SK-N-SH treated with all-trans-retinoic acid at 6 μM for 48 hours (cell line): ENCODE results near the gene ANKRD6.

Source experiments
- ATAC-seq: fragments of 200-7000 bp; cut with Tn5 transposase; 3 replicates; pipeline ENCODE4 v1.9.1; 2020; ENCODE audit warnings: mild to moderate bottlenecking, moderate library complexity
- ARNTL ChIP-seq: fragments of 450-650 bp; formaldehyde crosslinking; IDR thresholded peaks from 2 replicates; pipeline ENCODE4 v1.5.0; 2020; ENCODE audit warnings: low read depth, mild to moderate bottlenecking, moderate library complexity, borderline replicate concordance
- BACH2 ChIP-seq: fragments of 250-450 bp; sonication (Bioruptor Pico); IDR thresholded peaks from 2 replicates; pipeline ENCODE4 v1.9.0; 2021; ENCODE audit warnings: mild to moderate bottlenecking, borderline replicate concordance
- CSDC2 ChIP-seq: fragments of 250-450 bp; sonication (Bioruptor Pico); IDR thresholded peaks from 2 replicates; pipeline ENCODE4 v1.5.0; 2020; ENCODE audit warnings: mild to moderate bottlenecking, moderate library complexity
- ESRRG ChIP-seq: fragments of 250-450 bp; sonication (Bioruptor Pico); IDR thresholded peaks from 2 replicates; pipeline ENCODE4 v1.6.1; 2021; ENCODE audit warnings: mild to moderate bottlenecking
- GLIS3 ChIP-seq: fragments of 250-450 bp; sonication (Bioruptor Pico); IDR thresholded peaks from 2 replicates; pipeline ENCODE4 v1.5.0; 2020; ENCODE audit warnings: mild to moderate bottlenecking, moderate library complexity
- ISL1 ChIP-seq: fragments of 250-450 bp; sonication (Bioruptor Pico); IDR thresholded peaks from 2 replicates; pipeline ENCODE4 v2.1.2; 2022; ENCODE audit warnings: mild to moderate bottlenecking, moderate library complexity
- OSR1 ChIP-seq: fragments of 250-450 bp; sonication (Bioruptor Pico); IDR thresholded peaks from 2 replicates; pipeline ENCODE4 v1.8.0; 2022; ENCODE audit warnings: moderate library complexity, mild to moderate bottlenecking, inconsistent platforms
- PPARA ChIP-seq: fragments of 250-450 bp; sonication (Bioruptor Pico); IDR thresholded peaks from 2 replicates; pipeline ENCODE4 v1.5.0; 2020; ENCODE audit warnings: mild to moderate bottlenecking, borderline replicate concordance
- RARB ChIP-seq: fragments of 250-450 bp; sonication (Bioruptor Pico); IDR thresholded peaks from 2 replicates; pipeline ENCODE4 v1.8.0; 2021; ENCODE audit warnings: mild to moderate bottlenecking, moderate library complexity
- SNAI2 ChIP-seq: fragments of 250-450 bp; sonication (Bioruptor Pico); IDR thresholded peaks from 2 replicates; pipeline ENCODE4 v1.5.0; 2020; ENCODE audit warnings: mild to moderate bottlenecking, moderate library complexity
- TCF4 ChIP-seq: fragments of 250-450 bp; sonication (Bioruptor Pico); IDR thresholded peaks from 2 replicates; pipeline ENCODE4 v1.8.0; 2021; ENCODE audit warnings: mild to moderate bottlenecking, moderate library complexity, borderline replicate concordance
- TOX ChIP-seq: fragments of 250-450 bp; sonication (Bioruptor Pico); IDR thresholded peaks from 2 replicates; pipeline ENCODE4 v1.8.0; 2021; ENCODE audit warnings: mild to moderate bottlenecking, moderate library complexity, borderline replicate concordance
- ZFP3 ChIP-seq: fragments of 250-450 bp; sonication (Bioruptor Pico); IDR thresholded peaks from 2 replicates; pipeline ENCODE4 v1.5.0; 2020; ENCODE audit warnings: mild to moderate bottlenecking, moderate library complexity
- ZFP30 ChIP-seq: fragments of 450-650 bp; formaldehyde crosslinking; IDR thresholded peaks from 2 replicates; pipeline ENCODE4 v1.5.0; 2022; ENCODE audit warnings: mild to moderate bottlenecking, moderate library complexity
- ZNF565 ChIP-seq: fragments of 450-650 bp; formaldehyde crosslinking; conservative IDR thresholded peaks from 2 replicates; pipeline ENCODE4 v1.5.0; 2020; ENCODE audit warnings: low read depth, mild to moderate bottlenecking, moderate library complexity
- ZNF70 ChIP-seq: fragments of 450-650 bp; formaldehyde crosslinking; IDR thresholded peaks from 2 replicates; pipeline ENCODE4 v1.5.0; 2020; ENCODE audit warnings: mild to moderate bottlenecking, moderate library complexity
- TF ChIP-seq, protein P1 (sequence below): fragments of 250-450 bp; sonication (Bioruptor Pico); IDR thresholded peaks from 2 replicates; pipeline ENCODE4 v1.8.0; 2020; ENCODE audit warnings: mild to moderate bottlenecking, moderate library complexity, borderline replicate concordance
- TF ChIP-seq, protein P2 (sequence below): fragments of 250-450 bp; sonication (Bioruptor Pico); IDR thresholded peaks from 2 replicates; pipeline ENCODE4 v1.5.1; 2020; ENCODE audit warnings: low read depth, mild to moderate bottlenecking, moderate library complexity
- TF ChIP-seq, protein P3 (sequence below): fragments of 250-450 bp; sonication (Bioruptor Pico); IDR thresholded peaks from 2 replicates; pipeline ENCODE4 v1.5.1; 2021; ENCODE audit warnings: mild to moderate bottlenecking, moderate library complexity
- TF ChIP-seq, protein P4 (sequence below): fragments of 250-450 bp; sonication (Bioruptor Pico); IDR thresholded peaks from 2 replicates; pipeline ENCODE4 v1.8.0; 2021; ENCODE audit warnings: low read depth, mild to moderate bottlenecking, moderate library complexity, borderline replicate concordance

ANKRD6 gene

DNA sequence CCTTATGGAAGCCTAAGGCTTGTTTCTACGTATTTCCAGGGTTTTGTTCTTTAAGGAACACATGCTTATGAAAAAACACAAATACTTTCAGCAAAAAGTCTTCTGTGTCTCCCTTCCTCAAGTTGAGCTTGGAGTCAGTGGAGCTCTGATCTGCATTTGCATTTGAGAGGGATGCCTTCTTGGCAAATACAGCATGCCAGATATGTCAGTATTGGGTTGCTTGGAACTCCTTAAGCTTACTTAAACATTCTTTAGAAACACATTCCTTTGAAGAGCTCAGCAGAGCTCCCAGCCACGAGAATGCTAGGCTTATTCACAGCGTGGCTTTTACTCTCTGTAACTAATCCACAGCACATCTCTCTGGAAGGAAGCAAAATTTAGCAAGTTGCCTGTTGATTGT is 68.3 kb downstream of the ANKRD6 start:
- peak; percentile 36; the same call in 1 of the 3 replicates for ATAC-seq
- no peak for TF ChIP-seq BACH2

DNA sequence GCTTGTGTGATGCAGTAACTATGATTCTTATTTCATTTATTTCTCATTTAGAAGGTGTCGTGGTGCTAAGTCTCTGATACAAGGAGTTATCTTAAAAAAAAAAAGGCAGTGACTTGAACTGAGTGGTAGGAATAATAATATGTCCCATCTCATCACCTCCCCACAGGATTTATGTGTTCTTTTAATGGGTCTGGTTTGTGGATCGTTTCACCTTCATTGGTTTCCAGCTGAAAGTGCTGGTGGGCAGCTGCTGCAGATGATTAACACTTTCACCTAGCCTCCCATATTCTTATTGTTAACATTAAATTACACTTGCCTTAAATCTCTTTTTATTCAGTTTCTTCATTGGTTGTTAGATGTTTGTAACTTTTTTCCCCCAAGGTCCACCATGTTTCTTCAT is 68.8 kb downstream of the ANKRD6 start:
- no peak for TF ChIP-seq OSR1
- no peak for TF ChIP-seq GLIS3
- TF ChIP-seq ZFP30 = no peak
- TF ChIP-seq PPARA (CRISPR knock-in tag) = no peak
- TF ChIP-seq, protein P1, sequence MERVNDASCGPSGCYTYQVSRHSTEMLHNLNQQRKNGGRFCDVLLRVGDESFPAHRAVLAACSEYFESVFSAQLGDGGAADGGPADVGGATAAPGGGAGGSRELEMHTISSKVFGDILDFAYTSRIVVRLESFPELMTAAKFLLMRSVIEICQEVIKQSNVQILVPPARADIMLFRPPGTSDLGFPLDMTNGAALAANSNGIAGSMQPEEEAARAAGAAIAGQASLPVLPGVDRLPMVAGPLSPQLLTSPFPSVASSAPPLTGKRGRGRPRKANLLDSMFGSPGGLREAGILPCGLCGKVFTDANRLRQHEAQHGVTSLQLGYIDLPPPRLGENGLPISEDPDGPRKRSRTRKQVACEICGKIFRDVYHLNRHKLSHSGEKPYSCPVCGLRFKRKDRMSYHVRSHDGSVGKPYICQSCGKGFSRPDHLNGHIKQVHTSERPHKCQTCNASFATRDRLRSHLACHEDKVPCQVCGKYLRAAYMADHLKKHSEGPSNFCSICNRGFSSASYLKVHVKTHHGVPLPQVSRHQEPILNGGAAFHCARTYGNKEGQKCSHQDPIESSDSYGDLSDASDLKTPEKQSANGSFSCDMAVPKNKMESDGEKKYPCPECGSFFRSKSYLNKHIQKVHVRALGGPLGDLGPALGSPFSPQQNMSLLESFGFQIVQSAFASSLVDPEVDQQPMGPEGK = no peak
- TF ChIP-seq, protein P2, sequence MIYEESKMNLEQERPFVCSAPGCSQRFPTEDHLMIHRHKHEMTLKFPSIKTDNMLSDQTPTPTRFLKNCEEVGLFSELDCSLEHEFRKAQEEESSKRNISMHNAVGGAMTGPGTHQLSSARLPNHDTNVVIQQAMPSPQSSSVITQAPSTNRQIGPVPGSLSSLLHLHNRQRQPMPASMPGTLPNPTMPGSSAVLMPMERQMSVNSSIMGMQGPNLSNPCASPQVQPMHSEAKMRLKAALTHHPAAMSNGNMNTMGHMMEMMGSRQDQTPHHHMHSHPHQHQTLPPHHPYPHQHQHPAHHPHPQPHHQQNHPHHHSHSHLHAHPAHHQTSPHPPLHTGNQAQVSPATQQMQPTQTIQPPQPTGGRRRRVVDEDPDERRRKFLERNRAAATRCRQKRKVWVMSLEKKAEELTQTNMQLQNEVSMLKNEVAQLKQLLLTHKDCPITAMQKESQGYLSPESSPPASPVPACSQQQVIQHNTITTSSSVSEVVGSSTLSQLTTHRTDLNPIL = no peak
- no peak for ATAC-seq

DNA sequence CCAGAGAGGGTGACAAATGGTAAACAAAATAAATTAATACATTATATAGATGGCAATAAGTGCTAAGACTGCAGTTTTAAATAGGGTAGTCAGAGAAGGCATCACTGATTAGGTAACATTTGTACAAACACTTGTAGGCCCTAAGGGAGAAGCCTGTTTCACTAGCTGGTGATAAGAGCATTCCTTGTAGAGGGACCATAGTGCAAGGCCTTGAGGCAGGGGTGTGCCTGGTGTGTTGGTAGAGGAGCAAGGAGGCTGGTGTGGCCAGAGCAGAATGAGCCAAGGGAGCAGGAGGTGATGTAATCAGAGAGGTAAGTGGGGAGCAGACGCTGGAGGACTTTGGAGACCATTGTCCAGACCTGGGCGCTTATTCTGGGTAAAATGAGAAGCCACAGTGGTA is 70.7 kb downstream of the ANKRD6 start:
- TF ChIP-seq CSDC2 = no peak
- no peak for ATAC-seq

DNA sequence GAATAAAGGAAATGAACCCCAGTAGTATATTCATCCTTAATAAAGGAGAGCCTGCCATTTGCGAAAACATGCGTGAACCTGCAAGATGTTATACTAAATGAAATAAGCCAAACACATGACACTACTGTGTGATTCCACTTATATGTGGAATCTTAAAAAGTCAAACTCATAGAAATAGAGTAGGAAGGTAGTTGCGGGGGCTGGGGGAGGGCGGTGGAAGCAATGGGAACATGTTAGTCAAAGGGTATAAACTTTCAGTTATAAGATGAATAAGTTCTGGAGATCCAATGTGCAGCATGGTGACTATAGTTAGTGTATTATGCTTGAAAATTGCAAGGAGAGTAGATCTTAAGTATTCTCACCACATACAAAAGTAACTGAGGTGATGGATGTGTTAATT is 72.9 kb downstream of the ANKRD6 start:
- no peak for ATAC-seq
- TF ChIP-seq ARNTL (CRISPR knock-in tag) = no peak
- TF ChIP-seq, protein P3, sequence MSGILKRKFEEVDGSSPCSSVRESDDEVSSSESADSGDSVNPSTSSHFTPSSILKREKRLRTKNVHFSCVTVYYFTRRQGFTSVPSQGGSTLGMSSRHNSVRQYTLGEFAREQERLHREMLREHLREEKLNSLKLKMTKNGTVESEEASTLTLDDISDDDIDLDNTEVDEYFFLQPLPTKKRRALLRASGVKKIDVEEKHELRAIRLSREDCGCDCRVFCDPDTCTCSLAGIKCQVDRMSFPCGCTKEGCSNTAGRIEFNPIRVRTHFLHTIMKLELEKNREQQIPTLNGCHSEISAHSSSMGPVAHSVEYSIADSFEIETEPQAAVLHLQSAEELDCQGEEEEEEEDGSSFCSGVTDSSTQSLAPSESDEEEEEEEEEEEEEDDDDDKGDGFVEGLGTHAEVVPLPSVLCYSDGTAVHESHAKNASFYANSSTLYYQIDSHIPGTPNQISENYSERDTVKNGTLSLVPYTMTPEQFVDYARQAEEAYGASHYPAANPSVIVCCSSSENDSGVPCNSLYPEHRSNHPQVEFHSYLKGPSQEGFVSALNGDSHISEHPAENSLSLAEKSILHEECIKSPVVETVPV (CRISPR knock-in tag) = no peak
- TF ChIP-seq SNAI2 (CRISPR knock-in tag) = no peak
- TF ChIP-seq RARB (CRISPR knock-in tag) = no peak

DNA sequence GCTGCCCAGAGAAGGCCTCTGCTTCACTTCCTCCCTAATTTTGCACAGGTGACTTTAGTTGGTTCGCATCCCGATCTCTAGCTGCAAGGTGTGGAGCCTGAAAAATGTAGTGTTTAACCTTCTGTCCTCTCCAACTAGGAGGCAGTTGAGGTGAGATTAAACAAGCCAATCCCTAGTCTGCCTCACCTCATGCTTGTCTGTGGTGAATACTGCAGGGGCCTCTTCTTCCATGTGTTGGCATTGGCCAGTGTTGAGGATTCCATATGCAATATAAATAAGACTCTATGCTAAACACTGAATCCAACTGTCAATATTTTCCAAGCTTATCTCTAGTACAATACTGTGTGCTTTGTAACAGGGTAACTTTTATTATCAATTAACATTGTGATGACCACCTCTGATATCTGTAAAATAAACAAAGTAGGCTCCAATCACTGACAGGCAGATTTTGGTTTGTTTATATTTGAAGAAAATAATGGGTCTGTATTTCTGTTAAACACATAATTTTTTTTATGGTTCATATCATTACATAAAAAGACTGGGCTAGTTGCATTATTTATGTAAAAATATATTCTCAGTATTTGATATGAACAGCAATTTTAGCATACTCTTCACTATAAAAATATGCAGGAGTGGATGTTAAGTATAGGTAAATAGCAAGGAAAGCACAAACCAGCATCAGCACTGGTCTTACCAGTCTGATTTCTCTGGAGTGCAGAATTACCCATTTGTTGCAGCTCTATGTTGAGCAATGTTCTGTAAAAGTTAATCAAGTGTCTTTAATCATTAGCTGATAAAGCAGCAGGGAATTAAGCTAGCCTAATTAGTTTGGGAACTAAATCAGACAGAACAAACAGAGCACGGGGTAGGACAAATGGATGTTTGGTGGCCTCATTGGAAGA is 74.0 kb downstream of the ANKRD6 start:
- no peak for ATAC-seq
- peak; percentile 32; the same call in 1 of the 2 replicates for TF ChIP-seq TCF4
- TF ChIP-seq ZFP30 = no peak
- TF ChIP-seq, all 23 proteins: peak for 1

DNA sequence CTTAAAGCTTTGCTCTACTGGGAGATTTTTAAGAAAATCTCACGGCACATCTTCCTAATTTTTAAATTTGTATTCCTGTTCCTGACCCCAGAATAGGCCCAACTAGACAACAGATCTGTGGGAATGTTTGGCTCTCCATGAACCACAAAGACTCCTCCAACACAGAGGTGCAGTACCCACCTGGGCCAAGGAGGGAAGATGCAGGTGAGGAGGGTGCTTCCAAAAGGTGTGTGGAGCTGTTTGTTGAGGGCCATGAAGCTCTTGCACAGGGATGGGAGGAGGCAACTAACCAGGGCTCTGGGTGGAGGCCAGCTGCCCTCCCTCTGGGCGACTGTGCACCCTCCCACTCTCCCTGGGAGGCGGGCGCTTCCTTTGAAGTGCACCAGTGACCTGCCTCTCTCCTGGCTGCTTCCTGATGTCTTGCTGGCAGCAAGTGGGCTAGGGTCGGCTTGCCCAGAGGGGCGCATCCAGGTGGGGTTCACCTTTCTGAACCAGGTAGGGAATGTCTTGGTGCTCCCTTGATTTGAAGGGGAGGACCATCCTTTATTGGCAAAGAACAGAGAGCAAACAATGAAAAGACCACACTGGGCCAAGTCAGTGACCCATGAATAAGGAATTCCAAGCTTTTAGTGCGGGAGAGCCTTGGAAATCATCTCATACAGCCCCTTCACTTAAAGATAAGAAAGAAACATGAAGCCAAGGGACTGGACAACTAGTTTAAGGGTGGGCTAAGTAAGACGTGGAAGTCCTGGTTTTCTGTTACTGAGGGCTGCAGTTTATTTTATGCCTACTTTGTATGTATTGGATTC is 76.0 kb downstream of the ANKRD6 start:
- no peak for ATAC-seq
- TF ChIP-seq ESRRG (CRISPR knock-in tag) (no peak), ZNF565 (CRISPR knock-in tag) (no peak), ZFP30 (no peak), ISL1 (no peak), ZFP3 (CRISPR knock-in tag) (no peak), TCF4 (no peak), TOX (no peak), SNAI2 (CRISPR knock-in tag) (no peak), PPARA (CRISPR knock-in tag) (no peak), CSDC2 (no peak), BACH2 (no peak), ZNF70 (no peak), GLIS3 (no peak)
- TF ChIP-seq, protein P1 = no peak
- TF ChIP-seq, protein P2 = no peak
- TF ChIP-seq, protein P4, sequence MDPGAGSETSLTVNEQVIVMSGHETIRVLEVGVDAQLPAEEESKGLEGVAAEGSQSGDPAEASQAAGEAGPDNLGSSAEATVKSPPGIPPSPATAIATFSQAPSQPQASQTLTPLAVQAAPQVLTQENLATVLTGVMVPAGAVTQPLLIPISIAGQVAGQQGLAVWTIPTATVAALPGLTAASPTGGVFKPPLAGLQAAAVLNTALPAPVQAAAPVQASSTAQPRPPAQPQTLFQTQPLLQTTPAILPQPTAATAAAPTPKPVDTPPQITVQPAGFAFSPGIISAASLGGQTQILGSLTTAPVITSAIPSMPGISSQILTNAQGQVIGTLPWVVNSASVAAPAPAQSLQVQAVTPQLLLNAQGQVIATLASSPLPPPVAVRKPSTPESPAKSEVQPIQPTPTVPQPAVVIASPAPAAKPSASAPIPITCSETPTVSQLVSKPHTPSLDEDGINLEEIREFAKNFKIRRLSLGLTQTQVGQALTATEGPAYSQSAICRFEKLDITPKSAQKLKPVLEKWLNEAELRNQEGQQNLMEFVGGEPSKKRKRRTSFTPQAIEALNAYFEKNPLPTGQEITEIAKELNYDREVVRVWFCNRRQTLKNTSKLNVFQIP (CRISPR knock-in tag) = no peak
- TF ChIP-seq, all 23 proteins: peak for 0
